A673 (cell line): Measurements from ENCODE around the gene MYT1. TPM values are rescaled to one million over a fixed set of nuclear protein-coding genes. Genes with fewer than 3 reads are reported as not detected.

Experiments used
- BruUV-seq: library from RNA; stranded (reverse); fragments of 400-500 nt; replicated peaks from 2 replicates; lab custom pipeline; 2021; lab: Mats Ljungman, UMichigan
- CTCF ChIA-PET: fragments of 300-600 bp; sonication (Branson Sonifier 250); formaldehyde crosslinking; loops from one replicate; lab custom pipeline; 2022; ENCODE audit warnings: antibody characterized with exemption; lab: Charles Lee
- POLR2A ChIA-PET: fragments of 300-600 bp; sonication (Branson Sonifier 250); formaldehyde crosslinking; loops from one replicate; lab custom pipeline; 2022; ENCODE audit warnings: antibody characterized with exemption; ENCODE audit not compliant: low non-redundant PET; lab: Charles Lee
- DNase-seq: peaks from one replicate; pipeline ENCODE4 v3.0.0-alpha.2; 2015; ENCODE audit warnings: low spot score
- H3K27ac ChIP-seq: fragments of 200-600 bp; sonication (generic); 2 replicates; pipeline ENCODE4 v1.5.1; 2016; ENCODE audit warnings: mixed run types, low read depth, mild to moderate bottlenecking, mixed read lengths, antibody characterized with exemption, low read length; ENCODE audit not compliant: poor library complexity, severe bottlenecking
- H3K27me3 ChIP-seq: fragments of 200-600 bp; sonication (generic); replicated peaks from 2 replicates; pipeline ENCODE4 v1.6.1; 2017; ENCODE audit warnings: mixed run types, low read depth, mild to moderate bottlenecking, mixed read lengths, antibody characterized with exemption, low read length; ENCODE audit not compliant: insufficient read depth, poor library complexity
- H3K36me3 ChIP-seq: fragments of 200-600 bp; sonication (generic); 2 replicates; pipeline ENCODE4 v1.6.1; 2016; ENCODE audit warnings: mixed run types, mild to moderate bottlenecking, mixed read lengths, antibody characterized with exemption, low read length; ENCODE audit not compliant: insufficient read depth, poor library complexity, severe bottlenecking
- H3K4me1 ChIP-seq: fragments of 200-600 bp; sonication (generic); 2 replicates; pipeline ENCODE4 v1.6.1; 2017; ENCODE audit warnings: mixed run types, mild to moderate bottlenecking, mixed read lengths, antibody characterized with exemption, low read length; ENCODE audit not compliant: insufficient read depth, poor library complexity, severe bottlenecking
- H3K4me3 ChIP-seq: fragments of 200-600 bp; sonication (generic); 2 replicates; pipeline ENCODE4 v1.5.1; 2016; ENCODE audit warnings: low read depth, mixed run types, mild to moderate bottlenecking, mixed read lengths, low read length; ENCODE audit not compliant: poor library complexity, severe bottlenecking
- H3K9me3 ChIP-seq: fragments of 200-600 bp; sonication (generic); 2 replicates; pipeline ENCODE4 v1.6.1; 2016; ENCODE audit warnings: mixed run types, low read depth, mild to moderate bottlenecking, mixed read lengths, antibody characterized with exemption, low read length; ENCODE audit not compliant: poor library complexity, severe bottlenecking
- CTCF ChIP-seq: fragments of 300-800, 200-600 bp; sonication (generic); conservative IDR thresholded peaks from 2 replicates; pipeline ENCODE4 v1.5.1; 2017; ENCODE audit warnings: low read depth, mild to moderate bottlenecking, antibody characterized with exemption, low read length, moderate library complexity, mixed read lengths
- EZH2 ChIP-seq: fragments of 200-600 bp; sonication (generic); IDR thresholded peaks from 2 replicates; pipeline ENCODE4 v1.6.1; 2017; ENCODE audit warnings: borderline replicate concordance, low read depth, mild to moderate bottlenecking, mixed read lengths, antibody characterized with exemption, low read length; ENCODE audit not compliant: poor library complexity, severe bottlenecking
- intact Hi-C: fragments of 100-400 bp; cut with micrococcal nuclease; formaldehyde crosslinking; loops from one replicate; pipeline ENCODE4 v1.10.0; 2022; ENCODE audit not compliant: unreplicated experiment
- total RNA-seq: library from RNA; stranded (reverse); gene quantifications from 2 replicates; pipeline ENCODE4 v1.2.3, GENCODE V29; 2021

MYT1 gene
- total RNA-seq, 1 experiment from 2014 or later, result not detected

GRCh38 chr20:64129146-64129782 lies 35.0 kb upstream of the MYT1 start:
- TF ChIP-seq EZH2 (no peak), CTCF (no peak)
- no peak overlapping the region for H3K4me3 ChIP-seq
- ChIA-PET CTCF (no interaction called here), POLR2A (no interaction called here)
- H3K9me3 ChIP-seq, result no peaks in the 10 kb centered on the region
- H3K27me3 ChIP-seq, result peaks cover 39% of the 10 kb centered on the region
- no peaks in the 10 kb centered on the region for H3K36me3 ChIP-seq
- DNase-seq, result no peak
- BruUV-seq, result no TSS peak
- H3K4me1 ChIP-seq, result no peaks in the 10 kb centered on the region
- H3K27ac ChIP-seq, result no peak overlapping the region
- intact Hi-C loops, result no loop called here

GRCh38 chr20:64130271-64130670 lies 34.0 kb upstream of the MYT1 start:
- Histone ChIP-seq H3K9me3 (no peaks in the 10 kb centered on the region), H3K27ac (no peak overlapping the region), H3K36me3 (no peaks in the 10 kb centered on the region), H3K4me1 (no peaks in the 10 kb centered on the region), H3K4me3 (no peak overlapping the region), H3K27me3 (peaks cover 36% of the 10 kb centered on the region)
- no TSS peak for BruUV-seq
- intact Hi-C loops, result no loop called here
- DNase-seq, result no peak
- POLR2A ChIA-PET, result no interaction called here
- TF ChIP-seq CTCF (no peak), EZH2 (no peak)
- CTCF ChIA-PET, result no interaction called here

- no peak for DNase-seq
- Histone ChIP-seq H3K27me3 (peaks cover 36% of the 10 kb centered on the region), H3K36me3 (no peaks in the 10 kb centered on the region), H3K9me3 (no peaks in the 10 kb centered on the region), H3K27ac (no peak overlapping the region), H3K4me1 (no peaks in the 10 kb centered on the region), H3K4me3 (no peak overlapping the region)
- no peak for TF ChIP-seq CTCF
- no peak for TF ChIP-seq EZH2
- intact Hi-C loops, result no loop called here
- BruUV-seq, result no TSS peak
- CTCF ChIA-PET, result no interaction called here
- POLR2A ChIA-PET, result no interaction called here
These were observed 33.4 kb upstream of the MYT1 start for GRCh38 chr20:64130876-64131275.
